GM18502 (cell line): ENCODE measurements around the gene NBPF12.
"Not testable (repeated sequence)": the region's sequence is repeated elsewhere in the genome, so short reads cannot be mapped to it uniquely, and the experiment has no call there.

Source experiments
- ATAC-seq: cut with Tn5 transposase; IDR thresholded peaks from one replicate; pipeline ENCODE4 v1.9.1; 2021; ENCODE audit warnings: mild to moderate bottlenecking; ENCODE audit not compliant: unreplicated experiment, poor library complexity

NBPF12 gene

GRCh38 chr1:146970656-146971055 lies 32.5 kb downstream of the NBPF12 start:
- ATAC-seq: not testable (repeated sequence)

- ATAC-seq: not testable (repeated sequence)
Measured at GRCh38 chr1:146972681-146973080, 34.6 kb downstream of the NBPF12 start.

GRCh38 chr1:146985855-146986254 lies 47.7 kb downstream of the NBPF12 start:
- ATAC-seq: not testable (repeated sequence)

DNA sequence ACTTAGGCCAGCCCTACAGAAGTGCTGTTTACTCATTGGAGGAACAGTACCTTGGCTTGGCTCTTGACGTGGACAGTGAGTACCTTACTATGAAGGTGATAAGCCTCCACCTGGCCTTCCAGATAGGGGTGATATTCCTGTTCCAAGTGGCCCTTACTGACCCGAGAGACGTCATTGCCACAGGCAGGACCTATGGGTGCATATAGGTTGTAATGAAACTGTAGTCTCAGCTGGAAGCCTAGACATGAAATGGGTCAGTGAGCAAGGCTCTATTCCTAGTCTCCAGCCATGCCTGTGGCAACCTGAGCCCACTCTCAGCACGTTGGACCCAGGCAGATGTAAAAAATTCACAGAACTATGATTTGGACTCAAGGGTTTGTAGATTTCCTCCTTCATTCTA lies 48.3 kb downstream of the NBPF12 start:
- ATAC-seq: not testable (repeated sequence)

DNA sequence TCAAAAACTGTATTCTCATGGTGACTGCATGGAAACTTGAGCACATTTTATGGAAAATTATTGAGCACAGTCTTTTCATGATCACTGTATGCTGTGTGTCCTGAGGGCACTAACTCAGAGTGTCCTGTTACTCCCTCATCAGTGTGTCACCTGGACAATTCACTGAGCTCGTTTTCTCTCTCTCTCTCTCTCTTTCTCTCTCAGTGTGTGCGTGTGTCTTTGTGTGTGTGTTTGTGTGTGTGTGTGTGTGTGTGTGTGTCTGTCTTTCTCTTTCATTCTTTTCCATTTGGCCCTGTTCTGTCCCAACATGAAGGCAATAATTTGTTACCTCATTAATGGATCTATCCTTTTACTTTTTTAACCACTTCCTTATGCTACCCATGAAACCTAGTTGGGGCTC lies 49.4 kb downstream of the NBPF12 start:
- not testable (repeated sequence) for ATAC-seq

DNA sequence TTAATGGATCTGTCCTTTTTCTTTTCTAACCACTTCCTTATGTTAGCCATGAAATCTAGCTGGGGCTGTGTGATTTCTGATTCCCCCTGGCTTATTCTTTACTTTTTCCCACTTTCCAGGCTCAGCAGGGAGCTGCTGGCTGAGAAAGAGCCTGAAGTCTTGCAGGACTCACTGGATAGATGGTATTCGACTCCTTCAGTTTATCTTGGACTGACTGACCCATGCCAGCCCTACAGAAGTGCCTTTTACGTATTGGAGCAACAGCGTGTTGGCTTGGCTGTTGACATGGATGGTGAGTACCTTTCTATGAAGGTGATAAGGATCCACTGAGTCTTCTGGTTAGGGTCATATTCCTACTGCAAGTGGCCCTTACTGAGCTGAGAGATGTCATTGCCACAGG lies 51.3 kb downstream of the NBPF12 start:
- not testable (repeated sequence) for ATAC-seq

- not testable (repeated sequence) for ATAC-seq
Measured at GRCh38 chr1:147008495-147008894, 70.4 kb downstream of the NBPF12 start.

DNA sequence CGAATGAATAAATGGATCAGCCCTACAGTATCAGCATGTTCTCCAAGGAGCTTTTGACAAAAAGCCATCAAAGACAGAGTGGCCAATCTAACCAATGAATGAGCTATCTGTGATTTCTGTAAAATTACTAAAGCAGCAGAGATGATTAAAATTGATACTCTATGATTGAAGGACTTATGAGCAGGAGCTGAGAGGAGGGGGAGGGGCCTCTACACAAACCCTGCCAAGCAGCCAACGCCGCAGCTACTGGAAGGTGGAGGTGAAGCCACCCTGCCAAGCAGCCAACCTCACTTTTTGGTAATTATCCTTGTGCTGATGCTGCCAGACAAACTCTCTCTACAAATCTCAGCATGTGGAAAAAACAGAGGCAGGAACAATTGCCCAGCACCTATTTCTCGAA lies 88.9 kb downstream of the NBPF12 start:
- ATAC-seq: not testable (repeated sequence)

DNA sequence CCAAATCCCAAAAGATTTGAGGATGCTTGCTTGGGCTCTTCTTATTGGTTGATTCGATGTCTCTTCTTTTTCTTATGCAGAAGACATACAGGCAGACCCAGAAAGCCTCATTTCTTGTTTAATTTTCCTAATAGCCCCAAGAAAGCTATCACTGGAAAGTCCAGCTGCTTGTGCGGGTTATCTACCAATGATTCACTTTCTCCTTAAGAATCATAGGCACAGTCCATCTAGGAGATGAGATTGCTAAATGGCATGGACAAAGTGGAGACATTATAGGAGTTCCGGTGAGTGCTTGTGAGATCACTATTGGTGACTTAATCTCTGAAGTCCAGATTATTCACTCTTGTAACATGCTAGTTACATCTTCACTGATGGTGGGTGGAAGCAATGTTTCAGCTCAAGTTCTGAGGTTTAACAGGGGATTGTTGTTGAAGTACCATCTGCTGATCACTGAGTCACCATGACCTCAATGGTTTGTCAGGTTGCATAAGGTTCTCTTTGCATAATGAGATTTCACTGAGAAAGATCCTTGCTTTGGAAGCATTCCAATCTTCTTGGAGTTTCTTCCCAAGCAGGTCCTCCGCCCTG lies 92.0 kb downstream of the NBPF12 start:
- ATAC-seq: not testable (repeated sequence)

DNA sequence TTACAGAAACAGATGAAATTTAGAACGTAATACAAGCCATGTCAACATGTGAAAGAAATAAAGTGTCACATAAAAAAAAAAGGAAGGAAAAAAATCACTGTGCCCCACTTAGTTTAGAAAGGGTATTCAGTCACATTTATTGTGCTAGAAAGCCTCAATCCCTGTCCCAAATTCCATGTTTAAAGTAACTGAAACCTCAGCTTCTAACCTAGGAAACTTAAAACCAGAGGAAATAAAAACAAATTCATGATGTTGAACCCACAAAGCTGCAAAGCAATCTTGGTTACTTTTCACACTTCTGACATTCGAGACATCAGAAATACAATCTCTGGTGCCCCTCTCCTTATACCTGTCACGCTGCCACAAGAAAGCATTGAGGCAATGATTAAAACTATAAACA lies 101.8 kb downstream of the NBPF12 start:
- no peak for ATAC-seq

DNA sequence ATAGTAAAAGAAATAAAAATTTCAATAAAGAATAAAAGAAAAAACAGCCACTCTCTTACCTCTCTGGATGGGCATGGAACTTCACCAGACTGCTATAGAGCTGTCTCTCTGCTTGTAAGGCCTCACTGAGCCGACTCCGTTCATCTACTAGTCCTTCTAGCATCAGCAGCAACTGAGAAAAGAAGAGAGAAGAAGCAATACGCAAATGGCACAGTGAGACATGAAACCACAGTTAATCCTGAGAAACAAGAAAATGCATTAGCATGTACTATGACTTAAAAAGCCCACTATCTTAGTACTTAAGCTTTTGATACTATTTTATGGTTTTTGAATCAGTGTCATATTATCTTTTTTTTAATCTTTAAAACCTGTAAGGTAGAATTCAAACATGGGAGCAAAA lies 104.8 kb downstream of the NBPF12 start:
- ATAC-seq: not testable (repeated sequence)

GRCh38 chr1:147044511-147044910 lies 106.4 kb downstream of the NBPF12 start:
- not testable (repeated sequence) for ATAC-seq
